ENCODE data around the gene ABI1.
"Not testable (repeated sequence)": the region's sequence is repeated elsewhere in the genome, so short reads cannot be mapped to it uniquely, and the experiment has no call there.

ABI1 gene

GRCh38 chr10:26860443-26861204, at the start of gene ABI1:
Gene ABI1 (minus strand): TSS chr10:26860958. CDS start chr10:26860863, 95 bp downstream.
- peak; percentile 91 for DNase-seq (ENCODE audit: low spot score)

GRCh38 chr10:26909753-26910152, 49.0 kb upstream of the ABI1 start:
- no peak for DNase-seq (ENCODE audit: low spot score)

GRCh38 chr10:26905253-26905781, 44.6 kb upstream of the ABI1 start:
- DNase-seq (ENCODE audit: low spot score) = not testable (repeated sequence)

DNA sequence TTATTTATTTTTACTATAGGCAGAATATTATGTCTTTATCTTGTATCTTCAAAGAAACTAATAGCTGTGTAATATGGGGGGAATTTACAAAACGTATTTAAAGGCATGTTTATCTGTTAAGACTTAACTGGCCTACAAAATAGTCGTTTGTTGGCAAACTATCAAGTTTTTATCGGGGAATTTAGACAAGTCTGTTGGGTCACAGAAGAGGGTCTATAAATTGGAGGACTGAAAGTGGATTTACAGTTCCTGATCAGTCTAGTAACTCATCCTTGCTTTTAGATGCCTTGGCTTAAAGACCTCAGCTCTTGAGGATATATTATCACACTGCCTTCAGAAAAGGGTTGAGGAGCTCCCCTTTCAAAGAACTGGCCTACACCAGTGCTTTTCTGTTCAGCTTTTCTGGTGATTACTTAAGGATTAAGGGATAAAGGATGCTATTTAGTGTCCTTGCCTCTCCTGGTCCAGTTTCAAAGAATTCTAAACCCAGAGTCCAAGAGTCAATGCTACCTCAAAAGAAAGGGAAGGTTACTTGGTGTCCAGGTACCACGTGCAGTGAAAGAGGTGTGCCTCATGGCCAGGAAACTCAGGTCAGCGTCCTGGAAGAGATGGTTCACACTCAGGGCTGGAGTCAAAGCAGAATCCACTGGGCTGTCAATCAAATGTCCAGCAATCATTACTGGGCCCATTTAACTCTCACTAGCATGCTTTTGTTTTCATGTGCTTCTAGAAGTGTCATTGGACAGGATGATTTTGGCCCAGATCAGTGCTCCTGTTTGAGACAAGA, 42.9 kb upstream of the ABI1 start:
- no peak for DNase-seq (ENCODE audit: low spot score)

DNA sequence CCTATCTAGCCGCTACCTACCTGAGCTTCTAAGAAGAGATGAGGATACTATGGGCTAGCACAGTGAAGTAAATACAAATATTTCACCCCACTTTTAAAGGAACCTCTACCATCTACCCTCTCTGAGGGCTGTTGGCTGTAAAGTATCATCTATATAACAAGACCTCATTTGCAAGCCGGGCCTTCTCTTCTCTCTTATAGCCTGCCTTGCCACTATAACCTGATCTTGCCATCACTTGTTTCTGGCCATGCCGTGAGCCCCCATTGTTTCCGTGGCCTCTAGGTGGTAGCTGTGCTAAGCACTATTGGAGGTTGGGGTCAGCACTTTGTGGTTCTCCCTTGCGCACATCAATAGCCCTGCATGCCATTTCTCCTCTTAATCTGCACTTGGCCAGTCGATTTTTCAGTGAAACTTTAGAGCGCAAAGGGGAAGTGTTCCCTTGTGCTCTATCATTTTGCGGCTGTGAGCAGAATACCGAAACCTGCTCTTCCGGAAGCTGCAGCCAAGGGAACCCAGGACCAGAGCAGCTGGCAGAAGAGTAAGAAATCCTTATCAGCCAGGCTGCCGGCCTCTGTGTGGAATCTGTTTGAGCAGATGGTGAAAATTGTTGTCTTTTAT, 31.7 kb upstream of the ABI1 start:
- DNase-seq (ENCODE audit: low spot score) = not testable (repeated sequence)

DNA sequence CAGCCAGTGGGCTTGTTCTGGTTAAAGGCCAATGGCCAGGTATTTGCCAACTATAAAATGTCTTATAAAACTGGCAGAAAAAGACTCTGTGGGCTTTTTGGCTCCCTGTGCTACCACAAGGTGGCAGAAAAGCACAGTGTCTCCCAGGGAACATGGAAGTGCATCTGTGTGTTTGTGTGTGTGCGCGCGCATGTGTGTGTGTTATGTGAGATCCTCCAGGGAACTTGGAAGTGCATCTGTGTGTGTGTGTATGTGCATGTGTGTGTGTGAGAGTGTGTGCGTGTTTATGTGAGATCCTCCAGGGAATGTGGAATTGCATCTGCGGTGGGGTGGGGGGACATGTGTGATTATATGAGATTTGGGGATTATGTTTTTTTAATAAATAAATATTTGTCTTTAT, 30.2 kb upstream of the ABI1 start:
- DNase-seq (ENCODE audit: low spot score) = peak; percentile 39

DNA sequence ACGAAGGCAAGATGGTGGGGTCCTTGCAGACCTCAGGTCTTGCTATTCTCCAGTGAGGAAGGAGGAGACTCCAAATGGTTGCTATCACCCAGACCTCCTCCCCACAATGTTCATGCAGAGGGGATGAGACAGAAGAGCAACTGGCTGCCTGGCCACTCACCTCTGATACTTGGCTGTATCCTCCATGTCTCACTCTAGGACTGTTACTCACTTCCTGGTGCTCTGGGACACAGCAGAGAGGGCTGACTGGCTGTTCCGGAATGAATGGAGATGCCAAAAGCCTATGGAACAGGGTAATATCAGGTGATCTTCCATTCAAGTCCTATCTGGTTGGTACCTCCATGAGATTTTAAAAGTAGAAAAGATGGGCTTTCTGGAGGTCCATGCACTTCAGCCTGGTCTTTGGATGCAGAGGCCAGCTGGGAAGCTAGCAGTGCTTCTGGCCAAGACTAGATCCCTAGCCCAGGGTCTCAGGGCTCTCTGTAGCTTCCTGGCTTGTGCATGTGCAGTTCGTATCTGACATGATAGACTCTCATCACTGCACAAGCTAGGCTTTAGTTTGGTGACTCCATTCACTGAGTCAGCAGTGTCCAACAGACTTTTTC, 27.0 kb upstream of the ABI1 start:
- DNase-seq (ENCODE audit: low spot score) = no peak

DNA sequence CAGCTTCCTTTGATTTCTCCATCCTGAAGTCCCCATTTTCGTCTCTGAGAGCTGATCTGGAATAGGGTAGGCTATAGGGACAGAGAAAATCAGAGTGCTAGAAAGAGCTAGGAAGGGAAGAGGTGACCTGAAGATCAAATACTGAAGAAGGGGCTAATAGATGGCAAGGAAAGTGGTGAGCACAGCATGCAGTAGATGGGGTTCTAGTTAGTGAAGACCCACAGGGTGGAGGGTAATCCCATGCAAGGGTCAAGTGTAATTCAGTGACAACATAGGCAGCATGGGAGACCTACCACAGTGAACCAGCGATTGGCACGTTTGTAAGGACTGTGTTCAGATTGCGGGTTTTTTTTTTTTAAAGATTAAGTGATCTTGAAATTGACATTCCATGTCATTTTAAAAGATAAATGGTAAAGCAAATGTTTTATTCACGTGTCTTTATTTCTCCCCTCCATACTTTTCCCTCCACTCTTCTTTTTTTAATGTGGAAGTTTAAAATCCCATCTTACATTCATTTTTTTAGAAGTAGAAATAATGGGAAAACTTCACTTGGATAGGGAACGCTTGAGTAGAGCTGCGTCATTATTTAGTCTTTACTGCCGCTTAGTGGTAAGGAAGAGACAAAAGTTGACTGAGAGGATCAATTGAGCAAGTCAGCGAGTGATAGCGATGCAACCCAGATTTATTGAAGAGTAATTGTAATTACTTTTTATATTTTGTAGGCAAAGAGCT, 21.0 kb upstream of the ABI1 start:
- DNase-seq (ENCODE audit: low spot score) = peak; percentile 55

DNA sequence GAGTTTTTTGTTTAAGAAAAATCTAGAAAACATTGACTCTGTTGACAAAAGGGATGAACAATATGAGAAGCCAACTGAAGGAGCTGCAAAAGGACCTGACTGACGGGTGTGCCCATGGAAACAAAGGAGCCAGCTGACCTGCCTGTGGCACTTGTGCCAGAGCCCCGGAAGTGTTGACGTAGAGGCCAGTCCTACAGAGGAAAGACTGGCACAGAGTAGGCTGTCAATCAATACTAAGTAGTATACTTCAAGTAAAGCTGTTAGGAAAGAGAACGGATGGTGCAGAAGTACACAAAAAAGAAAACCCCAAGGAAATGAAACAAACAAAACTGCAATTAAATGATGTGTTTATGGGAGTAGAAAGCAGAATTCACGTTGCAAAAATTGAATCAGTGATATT, 19.0 kb upstream of the ABI1 start:
- peak; percentile 22 for DNase-seq (ENCODE audit: low spot score)

DNA sequence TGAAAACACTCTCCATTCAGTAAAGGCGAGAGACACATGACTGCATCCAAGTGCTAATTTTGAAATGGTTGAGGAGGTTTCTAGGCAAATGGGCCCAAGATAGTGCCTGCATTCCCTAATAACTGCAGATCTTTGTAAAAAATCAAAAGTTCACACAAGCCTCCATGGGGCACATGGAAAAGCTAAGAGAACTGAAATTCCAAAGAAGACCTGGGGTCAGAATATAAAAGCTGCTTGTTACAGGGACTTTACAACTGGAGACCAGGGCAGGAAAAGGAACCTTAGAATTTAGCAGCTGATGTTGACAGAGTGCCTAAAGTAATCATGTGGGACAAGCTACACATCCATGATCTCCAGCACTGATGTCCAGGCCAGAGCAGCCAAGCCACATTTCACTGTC, 10.0 kb upstream of the ABI1 start:
- DNase-seq (ENCODE audit: low spot score) = no peak

DNA sequence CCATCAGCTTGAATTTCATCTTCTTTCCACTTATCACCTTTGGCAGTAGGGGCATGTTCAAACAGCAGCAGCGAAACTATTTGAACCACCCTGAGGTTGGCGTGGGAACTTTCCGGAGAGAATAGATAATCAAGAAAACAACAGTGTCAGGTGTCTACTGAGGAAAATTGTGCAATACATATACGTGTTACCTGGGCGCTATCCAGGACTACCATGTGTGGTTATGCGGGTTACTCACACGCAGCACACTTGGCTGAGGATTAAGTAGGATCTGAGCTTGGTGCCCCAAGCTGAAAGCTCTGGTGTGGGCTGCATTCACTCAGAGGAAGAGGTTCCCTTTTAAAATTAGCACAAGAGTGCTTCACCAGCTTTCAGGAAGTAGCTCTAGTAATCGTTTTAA, 8.8 kb upstream of the ABI1 start:
- DNase-seq (ENCODE audit: low spot score) = no peak

GRCh38 chr10:26863351-26864076, 2.8 kb upstream of the ABI1 start:
- no peak for DNase-seq (ENCODE audit: low spot score)

GRCh38 chr10:26861205-26861998, 644 bp upstream of the ABI1 start:
- DNase-seq (ENCODE audit: low spot score) = no peak

GRCh38 chr10:26860102-26860442, 686 bp downstream of the ABI1 start:
- peak; percentile 18 for DNase-seq (ENCODE audit: low spot score)

- DNase-seq (ENCODE audit: low spot score) = no peak
These were observed 1.3 kb downstream of the ABI1 start for GRCh38 chr10:26859241-26860101.

DNA sequence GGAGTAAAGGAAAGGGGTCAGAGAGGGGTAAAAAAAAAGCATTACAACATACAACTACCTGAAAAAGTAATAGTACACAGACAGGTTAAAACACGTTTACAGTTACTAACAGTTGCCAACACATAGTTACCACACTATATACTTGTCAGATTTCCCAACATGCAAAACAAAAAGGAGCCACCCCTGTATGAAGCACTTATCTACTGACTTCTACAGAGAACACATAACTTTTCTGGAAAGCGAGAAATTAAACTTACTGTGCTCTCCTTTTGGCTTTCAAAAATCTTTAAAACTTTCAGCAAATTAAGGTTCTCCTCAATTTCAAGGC, 2.1 kb downstream of the ABI1 start:
- DNase-seq (ENCODE audit: low spot score) = no peak

DNA sequence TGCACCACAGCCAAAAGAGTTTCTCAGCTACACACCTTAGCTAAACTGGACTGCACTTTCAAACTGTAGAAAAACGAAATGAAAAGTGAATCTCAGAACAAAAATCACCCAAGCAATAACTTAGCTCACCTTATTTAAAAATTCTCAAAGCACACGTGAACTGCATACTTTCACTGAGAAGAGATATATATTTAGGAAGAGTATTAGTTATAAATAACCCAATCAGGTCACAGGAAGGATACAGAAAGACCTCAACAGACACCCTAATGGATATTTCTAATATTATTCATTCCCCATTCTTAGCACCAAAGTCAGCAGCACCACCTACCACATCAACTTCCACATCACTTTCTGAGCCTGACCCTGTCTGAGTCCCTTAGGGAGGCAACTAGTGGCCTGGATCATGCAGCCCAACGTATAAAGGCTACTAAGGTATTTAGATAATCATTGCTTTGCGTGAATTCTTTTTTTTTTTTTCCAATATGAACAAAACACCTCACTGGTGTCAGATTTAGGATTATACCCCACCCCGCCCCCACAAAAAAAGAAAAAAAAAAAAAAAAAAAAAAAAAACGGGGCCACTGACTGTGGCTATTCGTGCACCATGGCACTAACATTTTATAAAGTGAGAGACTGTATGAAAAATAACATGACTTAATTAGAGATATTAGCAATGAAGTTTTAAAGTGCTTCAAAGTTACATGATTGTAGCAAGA, 2.6 kb downstream of the ABI1 start:
- no peak for DNase-seq (ENCODE audit: low spot score)

DNA sequence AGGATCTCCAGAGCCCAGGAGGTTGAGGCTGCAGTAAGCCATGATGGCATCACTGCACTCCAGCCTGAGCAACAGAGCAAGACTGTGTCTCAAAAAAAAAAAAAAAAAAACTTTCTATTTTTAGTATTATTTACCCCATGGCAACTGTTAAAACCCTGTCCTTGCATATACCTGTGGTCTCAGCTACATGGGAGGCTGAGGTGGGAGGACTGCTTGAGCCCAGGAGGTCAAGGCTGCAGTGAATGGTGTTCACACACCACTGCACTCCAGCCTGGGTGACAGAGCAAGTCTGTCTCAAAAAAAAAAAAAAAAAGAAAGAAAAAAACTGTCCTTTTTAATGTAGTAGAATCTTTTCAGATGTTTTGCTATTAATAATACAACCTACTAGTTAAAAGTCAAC, 3.2 kb downstream of the ABI1 start:
- not testable (repeated sequence) for DNase-seq (ENCODE audit: low spot score)

DNA sequence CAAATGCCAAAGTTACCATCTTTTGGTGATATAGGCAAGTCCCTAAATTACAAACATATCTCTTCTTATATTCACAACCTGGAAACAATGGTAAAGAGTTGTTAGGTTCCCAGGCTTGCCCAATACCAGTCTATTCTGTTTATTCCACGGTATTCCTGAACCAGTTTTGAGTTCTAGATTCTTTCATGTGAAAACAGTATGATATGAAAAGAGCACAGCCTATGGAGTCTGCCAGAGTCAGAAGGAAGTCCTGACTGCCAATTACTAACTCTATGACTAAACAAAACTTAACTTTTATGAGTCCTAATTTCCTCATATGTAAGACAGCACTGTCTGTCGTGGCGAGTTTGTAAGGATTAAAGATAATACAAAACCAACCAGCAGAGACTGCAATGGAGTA, 5.6 kb downstream of the ABI1 start:
- DNase-seq (ENCODE audit: low spot score) = no peak
